ENCODE data around the gene CCPG1. TPM values are rescaled to one million over a fixed set of nuclear protein-coding genes. Genes with fewer than 3 reads are reported as not detected.

Gene CCPG1
- total RNA-seq, 1 donor from 2014 or later: 92.0 TPM

- no peak overlapping the region for H3K27ac ChIP-seq
- no peaks in the 10 kb centered on the region for H3K27me3 ChIP-seq
- no peak for ATAC-seq
- H3K36me3 ChIP-seq: peaks cover 23% of the 10 kb centered on the region
- no peaks in the 10 kb centered on the region for H3K9me3 ChIP-seq
- intact Hi-C loops (cut with DNase I): no loop called here
- H3K4me1 ChIP-seq: peaks cover 7% of the 10 kb centered on the region
- DNase-seq: no peak
- TF ChIP-seq CTCF (IDR thresholded peaks at IDR 0.05): no peak
- no peak overlapping the region for H3K4me3 ChIP-seq
These were observed 65.0 kb downstream of the CCPG1 start for GRCh38 chr15:55343168-55343567.

- Histone ChIP-seq H3K27ac (no peak overlapping the region), H3K4me3 (no peak overlapping the region), H3K27me3 (no peaks in the 10 kb centered on the region), H3K4me1 (no peaks in the 10 kb centered on the region), H3K36me3 (peaks cover 67% of the 10 kb centered on the region), H3K9me3 (no peaks in the 10 kb centered on the region)
- intact Hi-C loops (cut with DNase I): no loop called here
- DNase-seq (no peak), ATAC-seq (no peak)
- no peak for TF ChIP-seq CTCF (IDR thresholded peaks at IDR 0.05)
These were observed 71.0 kb downstream of the CCPG1 start for GRCh38 chr15:55337160-55337559.

- Histone ChIP-seq H3K9me3 (no peaks in the 10 kb centered on the region), H3K27ac (no peak overlapping the region), H3K4me3 (no peak overlapping the region), H3K27me3 (no peaks in the 10 kb centered on the region), H3K4me1 (no peaks in the 10 kb centered on the region), H3K36me3 (peaks cover 74% of the 10 kb centered on the region)
- intact Hi-C loops (cut with DNase I): no loop called here
- TF ChIP-seq CTCF (IDR thresholded peaks at IDR 0.05): no peak
- DNase-seq: no peak
- ATAC-seq: no peak
These were observed 73.2 kb downstream of the CCPG1 start for GRCh38 chr15:55334997-55335396.

- H3K4me1 ChIP-seq: no peaks in the 10 kb centered on the region
- intact Hi-C loops (cut with DNase I): no loop called here
- no peak for DNase-seq
- H3K36me3 ChIP-seq: peaks cover 77% of the 10 kb centered on the region
- ATAC-seq: no peak
- no peak overlapping the region for H3K27ac ChIP-seq
- no peak overlapping the region for H3K4me3 ChIP-seq
- H3K9me3 ChIP-seq: no peaks in the 10 kb centered on the region
- H3K27me3 ChIP-seq: no peaks in the 10 kb centered on the region
- no peak for TF ChIP-seq CTCF (IDR thresholded peaks at IDR 0.05)
These were observed 73.8 kb downstream of the CCPG1 start for GRCh38 chr15:55334371-55334770.

- Histone ChIP-seq H3K4me1 (no peaks in the 10 kb centered on the region), H3K9me3 (no peaks in the 10 kb centered on the region), H3K27ac (no peak overlapping the region), H3K27me3 (no peaks in the 10 kb centered on the region), H3K36me3 (peaks cover 33% of the 10 kb centered on the region), H3K4me3 (no peak overlapping the region)
- DNase-seq (no peak), ATAC-seq (peak; percentile 35)
- intact Hi-C loops (cut with DNase I): no loop called here
- TF ChIP-seq CTCF (IDR thresholded peaks at IDR 0.05): no peak
These were observed 80.8 kb downstream of the CCPG1 start for GRCh38 chr15:55327387-55327786.

GRCh38 chr15:55322467-55322866 is 85.7 kb downstream of the CCPG1 start:
- intact Hi-C loops (cut with DNase I): no loop called here

More at GRCh38 chr15:55322467-55322866, 85.7 kb downstream of the CCPG1 start:
- no peaks in the 10 kb centered on the region for H3K9me3 ChIP-seq
- H3K36me3 ChIP-seq: peaks cover 6% of the 10 kb centered on the region
- no peak for DNase-seq
- no peak for ATAC-seq
- no peak overlapping the region for H3K4me3 ChIP-seq
- no peak for TF ChIP-seq CTCF (IDR thresholded peaks at IDR 0.05)
- no peaks in the 10 kb centered on the region for H3K27me3 ChIP-seq
- peaks cover 24% of the 10 kb centered on the region for H3K4me1 ChIP-seq
- no peak overlapping the region for H3K27ac ChIP-seq

All from upper lobe of right lung (tissue), 1 donor.